Smooth muscle cell (in vitro differentiated cells): ENCODE measurements around the gene TMEM240. TPM values are rescaled to one million over a fixed set of nuclear protein-coding genes. Genes with fewer than 3 reads are reported as not detected.

Experiments used
- DNase-seq: peaks from one replicate; lab custom pipeline; 2025; ENCODE audit not compliant: unreplicated experiment; lab: John Stamatoyannopoulos, UW
- H2AFZ ChIP-seq: fragments of 200-600 bp; sonication (generic); 2 replicates; pipeline ENCODE4 v1.6.0; 2016; ENCODE audit warnings: antibody characterized with exemption, low read depth, mild to moderate bottlenecking
- H3F3A ChIP-seq: fragments of 200-600 bp; sonication (generic); 2 replicates; pipeline ENCODE4 v1.6.0; 2017; ENCODE audit warnings: antibody characterized with exemption, low read depth
- H3K27ac ChIP-seq: fragments of 200-600 bp; sonication (generic); 2 replicates; pipeline ENCODE4 v1.5.1; 2016; ENCODE audit warnings: low read depth, mild to moderate bottlenecking
- H3K27me3 ChIP-seq: fragments of 200-600 bp; sonication (generic); 2 replicates; pipeline ENCODE4 v1.6.1; 2016; ENCODE audit warnings: low read depth, mild to moderate bottlenecking
- H3K36me3 ChIP-seq: fragments of 200-600 bp; sonication (generic); 2 replicates; pipeline ENCODE4 v1.5.1; 2016; ENCODE audit warnings: low read depth
- H3K4me1 ChIP-seq: fragments of 200-600 bp; sonication (generic); 2 replicates; pipeline ENCODE4 v1.5.1; 2016; ENCODE audit warnings: low read depth
- H3K4me2 ChIP-seq: fragments of 200-600 bp; sonication (generic); 2 replicates; pipeline ENCODE4 v1.6.0; 2016; ENCODE audit warnings: mild to moderate bottlenecking
- H3K4me3 ChIP-seq: fragments of 200-600 bp; sonication (generic); 2 replicates; pipeline ENCODE4 v1.5.1; 2016; ENCODE audit warnings: mild to moderate bottlenecking
- H3K79me2 ChIP-seq: fragments of 200-600 bp; sonication (generic); 2 replicates; pipeline ENCODE4 v1.6.0; 2016; ENCODE audit warnings: low read depth, mild to moderate bottlenecking
- H3K9ac ChIP-seq: fragments of 200-600 bp; sonication (generic); 2 replicates; pipeline ENCODE4 v1.6.0; 2016; ENCODE audit warnings: low read depth
- H3K9me3 ChIP-seq: fragments of 200-600 bp; sonication (generic); replicated peaks from 2 replicates; pipeline ENCODE4 v1.5.1; 2016; ENCODE audit warnings: low read depth
- H4K20me1 ChIP-seq: fragments of 200-600 bp; sonication (generic); 2 replicates; pipeline ENCODE4 v1.6.0; 2016; ENCODE audit warnings: low read depth
- WGBS: methylation state at CpG from one replicate; pipeline ENCODE4 v1.1.7; 2016; ENCODE audit warnings: low lambda C conversion rate; 5-methylcytosine and 5-hydroxymethylcytosine counted together
- polyA plus RNA-seq: library from polyadenylated mRNA; unstranded; fragments of >200 nt; fragmentation: Nextera tagmentation; extraction: Ambion mirVana; gene quantifications from 2 replicates; pipeline ENCODE4 v1.2.1, GENCODE V29; 2016
- total RNA-seq: library from RNA; depleted of rRNA; stranded (reverse); fragments of >200 nt; gene quantifications from 2 replicates; pipeline ENCODE4 v1.2.3, GENCODE V29; 2014
- TF ChIP-seq, protein P1 (sequence below): fragments of 200-600 bp; sonication (generic); IDR thresholded peaks from 2 replicates; pipeline ENCODE4 v1.5.1; 2017; ENCODE audit warnings: borderline replicate concordance, mild to moderate bottlenecking, antibody characterized with exemption; ENCODE audit not compliant: insufficient read depth, poor library complexity, severe bottlenecking

TMEM240 gene
- total and polyA plus RNA-seq, 2 experiments from 2014 or later = 2.7 to 12.2 TPM

- DNase-seq = no peak
- no peak overlapping the region for H3K27ac ChIP-seq
- H3K4me3 ChIP-seq = no peak overlapping the region
- no peaks in the 10 kb centered on the region for H3K9me3 ChIP-seq
- peaks cover 7% of the 10 kb centered on the region for H3K4me1 ChIP-seq
- no peak overlapping the region for H2AFZ ChIP-seq
- peaks cover 3% of the 10 kb centered on the region for H3K79me2 ChIP-seq
- WGBS = 98% methylated on average over 32 of the region's 32 CpGs
- H3K36me3 ChIP-seq = no peaks in the 10 kb centered on the region
- H3K9ac ChIP-seq = no peak overlapping the region
- H3K27me3 ChIP-seq = no peaks in the 10 kb centered on the region
- H3K4me2 ChIP-seq = no peak overlapping the region
- H4K20me1 ChIP-seq = peaks cover 7% of the 10 kb centered on the region
- H3F3A ChIP-seq = peaks cover 6% of the 10 kb centered on the region
- TF ChIP-seq, protein P1, sequence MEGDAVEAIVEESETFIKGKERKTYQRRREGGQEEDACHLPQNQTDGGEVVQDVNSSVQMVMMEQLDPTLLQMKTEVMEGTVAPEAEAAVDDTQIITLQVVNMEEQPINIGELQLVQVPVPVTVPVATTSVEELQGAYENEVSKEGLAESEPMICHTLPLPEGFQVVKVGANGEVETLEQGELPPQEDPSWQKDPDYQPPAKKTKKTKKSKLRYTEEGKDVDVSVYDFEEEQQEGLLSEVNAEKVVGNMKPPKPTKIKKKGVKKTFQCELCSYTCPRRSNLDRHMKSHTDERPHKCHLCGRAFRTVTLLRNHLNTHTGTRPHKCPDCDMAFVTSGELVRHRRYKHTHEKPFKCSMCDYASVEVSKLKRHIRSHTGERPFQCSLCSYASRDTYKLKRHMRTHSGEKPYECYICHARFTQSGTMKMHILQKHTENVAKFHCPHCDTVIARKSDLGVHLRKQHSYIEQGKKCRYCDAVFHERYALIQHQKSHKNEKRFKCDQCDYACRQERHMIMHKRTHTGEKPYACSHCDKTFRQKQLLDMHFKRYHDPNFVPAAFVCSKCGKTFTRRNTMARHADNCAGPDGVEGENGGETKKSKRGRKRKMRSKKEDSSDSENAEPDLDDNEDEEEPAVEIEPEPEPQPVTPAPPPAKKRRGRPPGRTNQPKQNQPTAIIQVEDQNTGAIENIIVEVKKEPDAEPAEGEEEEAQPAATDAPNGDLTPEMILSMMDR = no peak
Observed at GRCh38 chr1:1537626-1538250, 2.7 kb downstream of the TMEM240 start.

DNA sequence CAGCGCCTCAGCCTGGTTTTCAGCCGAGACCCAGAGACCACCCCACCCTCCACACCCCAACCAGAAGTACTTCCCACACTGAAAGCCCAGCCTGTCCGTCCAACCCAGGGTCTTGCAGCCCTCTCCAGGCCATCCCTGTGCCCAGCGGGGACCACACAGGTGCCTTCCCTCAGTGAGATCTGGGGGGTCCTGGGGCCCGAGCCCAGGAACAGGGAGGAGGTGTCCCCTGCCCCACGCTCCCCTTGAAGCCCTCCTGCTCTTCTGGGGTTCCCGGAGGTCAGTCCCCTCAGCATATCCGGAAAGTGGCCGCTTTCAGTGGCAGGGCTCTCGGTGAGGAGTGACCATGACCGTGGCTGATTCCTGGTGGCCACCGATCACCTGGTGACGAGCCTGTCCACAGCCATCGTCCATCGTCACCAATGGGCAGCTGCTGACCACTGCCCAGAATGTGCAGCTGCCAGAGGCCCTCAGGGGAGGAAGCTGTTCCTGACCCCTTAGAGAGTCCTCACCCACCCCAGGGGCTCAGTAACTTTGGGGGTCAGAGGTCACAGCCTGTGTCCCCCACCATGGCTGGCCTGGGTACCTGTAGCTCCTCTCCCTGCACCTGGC lies 3.4 kb downstream of the TMEM240 start:
- Histone ChIP-seq H3K4me3 (no peak overlapping the region), H3K9ac (no peak overlapping the region), H3K36me3 (no peaks in the 10 kb centered on the region), H3K9me3 (no peaks in the 10 kb centered on the region), H3F3A (peaks cover 5% of the 10 kb centered on the region), H3K27ac (no peak overlapping the region), H2AFZ (no peak overlapping the region), H4K20me1 (peaks cover 7% of the 10 kb centered on the region), H3K4me2 (no peak overlapping the region), H3K4me1 (peaks cover 7% of the 10 kb centered on the region), H3K27me3 (no peaks in the 10 kb centered on the region), H3K79me2 (peaks cover 3% of the 10 kb centered on the region)
- TF ChIP-seq, protein P1 = no peak
- no peak for DNase-seq
- 96% methylated on average over 15 of the region's 15 CpGs for WGBS

DNA sequence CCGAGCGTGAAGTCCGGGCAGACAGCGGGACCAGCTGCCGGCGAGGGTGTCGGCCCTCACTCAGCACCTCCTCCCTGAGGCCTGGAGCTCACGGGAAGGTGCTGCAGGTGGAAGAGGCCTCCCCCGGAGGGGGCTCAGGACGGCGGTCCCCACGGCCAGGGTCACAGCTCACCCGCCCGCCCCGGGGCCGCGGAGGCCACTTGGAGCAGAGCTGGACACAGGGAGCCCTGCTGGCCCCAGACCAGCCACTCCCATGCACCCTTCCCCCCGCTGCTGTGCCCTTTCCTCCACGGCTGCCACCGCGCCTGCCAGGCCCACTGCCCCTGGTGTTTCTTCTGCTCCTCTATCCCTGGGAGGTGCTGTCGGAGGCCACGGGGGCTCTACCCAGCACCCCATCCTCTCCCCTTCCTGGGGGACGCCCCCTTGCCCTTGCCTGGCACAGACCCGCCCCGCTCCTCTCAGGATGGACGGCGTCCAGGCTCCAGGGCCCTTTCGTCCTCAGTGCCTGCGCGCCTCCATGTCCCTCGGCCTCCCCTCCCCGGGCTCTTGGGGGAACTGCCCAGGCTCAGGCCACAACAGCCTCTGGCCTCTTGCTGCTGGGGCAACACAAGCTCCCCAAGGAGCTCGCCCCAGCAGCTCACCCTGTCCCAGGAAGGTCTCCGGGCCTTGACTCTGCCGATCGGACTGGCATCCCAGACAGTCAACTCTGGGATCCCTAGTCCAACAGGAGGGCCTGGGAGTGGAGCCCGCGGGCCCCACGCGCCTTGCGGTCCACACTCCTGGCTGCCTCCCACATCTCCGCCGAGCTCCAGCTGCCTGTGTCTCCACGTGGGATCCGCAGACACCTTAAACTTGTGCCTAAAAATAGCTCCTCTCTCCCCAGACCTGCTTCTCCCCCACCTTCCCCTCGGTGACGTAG lies 4.1 kb downstream of the TMEM240 start:
- H4K20me1 ChIP-seq = peaks cover 7% of the 10 kb centered on the region
- H3K4me1 ChIP-seq = peaks cover 7% of the 10 kb centered on the region
- H3K36me3 ChIP-seq = no peaks in the 10 kb centered on the region
- DNase-seq = no peak
- H3K79me2 ChIP-seq = peaks cover 3% of the 10 kb centered on the region
- no peak overlapping the region for H3K4me3 ChIP-seq
- TF ChIP-seq, protein P1 = no peak
- no peak overlapping the region for H2AFZ ChIP-seq
- no peak overlapping the region for H3K4me2 ChIP-seq
- no peaks in the 10 kb centered on the region for H3F3A ChIP-seq
- no peaks in the 10 kb centered on the region for H3K27me3 ChIP-seq
- H3K9me3 ChIP-seq = no peaks in the 10 kb centered on the region
- H3K27ac ChIP-seq = no peak overlapping the region
- H3K9ac ChIP-seq = no peak overlapping the region
- 93% methylated on average over 42 of the region's 48 CpGs for WGBS
